HepG2 (cell line): ENCODE data around the gene RNASE8. TPM values are rescaled to one million over a fixed set of nuclear protein-coding genes. Genes with fewer than 3 reads are reported as not detected.
A peak's percentile ranks its signal among the peaks of the same experiment; 100 is the strongest.

Experiments
- ATAC-seq: fragments of 200-7000 bp; cut with Tn5 transposase; 3 replicates; pipeline ENCODE4 v1.9.1; 2020; ENCODE audit warnings: mild to moderate bottlenecking, moderate library complexity
- BruUV-seq: library from RNA; stranded (reverse); fragments of 400-500 nt; replicated peaks from 2 replicates; lab custom pipeline; 2021; lab: Mats Ljungman, UMichigan
- CTCF ChIA-PET: fragments of 300-600 bp; formaldehyde crosslinking; extraction: SDS; loops from one replicate; lab custom pipeline; 2021; ENCODE audit warnings: low total read pairs, inconsistent platforms, low intra/inter-chr PET ratio; lab: Yijun Ruan, JAX
- POLR2A ChIA-PET: fragments of 350-600 bp; sonication (Branson Sonifier 250); formaldehyde crosslinking; loops from one replicate; lab custom pipeline; 2020; ENCODE audit warnings: antibody characterized with exemption, inconsistent platforms; lab: Yijun Ruan, JAX
- DNase-seq: peaks from one replicate; pipeline ENCODE4 v3.0.0-alpha.2; 2015; ENCODE audit warnings: low spot score
- FAIRE-seq: peaks from 3 replicates; lab custom pipeline; 2011; peaks lifted over from hg19 to GRCh38; lab: Jason Lieb, UNC
- H2AFZ ChIP-seq: one replicate; pipeline ENCODE4 v1.6.1; 2011; ENCODE audit warnings: low read length, inconsistent platforms
- H3K27ac ChIP-seq: fragments of 300-600 bp; 3 replicates; pipeline ENCODE4 v1.8.0; 2011; ENCODE audit warnings: mixed run types, mild to moderate bottlenecking, mixed read lengths, low read length, inconsistent platforms; ENCODE audit not compliant: insufficient read depth; ENCODE audit errors: extremely low read length
- H3K27me3 ChIP-seq, 2 experiments: fragments of 200-600 bp in 1 of 2; 2 replicates in 1 of 2; 3 replicates in 1 of 2; pipeline versions ENCODE4 v1.6.0 to v1.8.0; 2011; ENCODE audit warnings: low read length in 2 of 2, mild to moderate bottlenecking in 2 of 2, moderate library complexity in 2 of 2, inconsistent platforms in 1 of 2; ENCODE audit not compliant: insufficient read depth in 2 of 2, control insufficient read depth in 1 of 2
- H3K36me3 ChIP-seq, 2 experiments: fragments of 200-600 bp in 1 of 2; replicated peaks in 1 of 2; 2 replicates in 1 of 2; 3 replicates in 1 of 2; pipeline versions ENCODE4 v1.5.1 to v1.8.0; 2011; ENCODE audit warnings: low read length in 2 of 2, inconsistent platforms in 1 of 2; ENCODE audit not compliant: insufficient read depth in 2 of 2, control insufficient read depth in 1 of 2
- H3K4me1 ChIP-seq: 2 replicates; pipeline ENCODE4 v1.5.1; 2012; ENCODE audit warnings: low read length, inconsistent platforms; ENCODE audit not compliant: insufficient read depth
- H3K4me2 ChIP-seq: 2 replicates; pipeline ENCODE4 v1.6.0; 2011; ENCODE audit warnings: low read depth, low read length, inconsistent platforms
- H3K4me3 ChIP-seq, 3 experiments: fragments of 200-600 bp in 1 of 3; sonication (generic), shearing (Covaris generic) in 1 of 3; replicated peaks in 1 of 3; 2 replicates each; pipeline ENCODE4 v1.5.1; 2011 to 2016; ENCODE audit warnings: low read length in 3 of 3, inconsistent platforms in 2 of 3, low read depth in 2 of 3, mild to moderate bottlenecking in 2 of 3, control low read depth in 1 of 3, mixed read lengths in 1 of 3; ENCODE audit not compliant: insufficient read depth in 1 of 3
- H3K79me2 ChIP-seq: one replicate; pipeline ENCODE4 v1.6.1; 2011; ENCODE audit warnings: low read length, inconsistent platforms; ENCODE audit not compliant: insufficient read depth
- H3K9ac ChIP-seq: 2 replicates; pipeline ENCODE4 v1.6.0; 2011; ENCODE audit warnings: mild to moderate bottlenecking, low read depth, low read length, inconsistent platforms; ENCODE audit not compliant: insufficient read depth
- H3K9me3 ChIP-seq: 2 replicates; pipeline ENCODE4 v1.5.1; 2012; ENCODE audit warnings: mild to moderate bottlenecking, low read length
- H4K20me1 ChIP-seq: 2 replicates; pipeline ENCODE4 v1.6.0; 2011; ENCODE audit warnings: inconsistent platforms, mild to moderate bottlenecking, low read length, moderate library complexity; ENCODE audit not compliant: insufficient read depth
- GFI1 ChIP-seq: sonication (generic); formaldehyde crosslinking; IDR thresholded peaks from 2 replicates; pipeline ENCODE4 v1.5.0; 2020; ENCODE audit warnings: missing genetic modification reagents, mild to moderate bottlenecking, borderline replicate concordance
- IKZF5 ChIP-seq: IDR thresholded peaks from 2 replicates; pipeline ENCODE4 v1.6.1; 2018; ENCODE audit warnings: missing genetic modification reagents, mild to moderate bottlenecking, missing compliant biosample characterization
- MAZ ChIP-seq, 2 experiments: sonication (generic) in 1 of 2; formaldehyde crosslinking in 1 of 2; IDR thresholded peaks; 2 replicates each; pipeline versions ENCODE4 v1.5.0 to v1.6.1; 2012 to 2020; ENCODE audit warnings: low read depth in 2 of 2, mild to moderate bottlenecking in 2 of 2, borderline replicate concordance in 1 of 2, improper control_type of control experiment in 1 of 2, low read length in 1 of 2, missing genetic modification reagents in 1 of 2, moderate library complexity in 1 of 2
- MXD3 ChIP-seq: IDR thresholded peaks from 2 replicates; pipeline ENCODE4 v1.6.1; 2016; ENCODE audit warnings: mild to moderate bottlenecking, missing biosample characterization, missing genetic modification reagents
- NR3C1 ChIP-seq: sonication (generic); formaldehyde crosslinking; IDR thresholded peaks from 2 replicates; pipeline ENCODE4 v1.4.0; 2020; ENCODE audit warnings: missing genetic modification reagents
- PCBP1 ChIP-seq: fragments of 200-400 bp; formaldehyde crosslinking; IDR thresholded peaks from 2 replicates; pipeline ENCODE4 v1.6.1; 2017; ENCODE audit warnings: mild to moderate bottlenecking, low read depth, low read length, borderline replicate concordance
- PRDM15 ChIP-seq: sonication (generic); formaldehyde crosslinking; IDR thresholded peaks from 2 replicates; pipeline ENCODE4 v1.4.0; 2020; ENCODE audit warnings: missing genetic modification reagents
- REL ChIP-seq: sonication (generic); formaldehyde crosslinking; conservative IDR thresholded peaks from 2 replicates; pipeline ENCODE4 v1.8.0; 2022; ENCODE audit warnings: mild to moderate bottlenecking, missing genetic modification reagents, moderate library complexity
- THAP11 ChIP-seq: IDR thresholded peaks from 2 replicates; pipeline ENCODE4 v1.6.1; 2016; ENCODE audit warnings: missing biosample characterization, missing genetic modification reagents
- ZBTB25 ChIP-seq: IDR thresholded peaks from 2 replicates; pipeline ENCODE4 v1.6.1; 2018; ENCODE audit warnings: missing genetic modification reagents
- ZKSCAN5 ChIP-seq: sonication (generic); formaldehyde crosslinking; IDR thresholded peaks from 2 replicates; pipeline ENCODE4 v1.5.1; 2020; ENCODE audit warnings: mild to moderate bottlenecking, missing genetic modification reagents
- ZNF468 ChIP-seq: sonication (generic); formaldehyde crosslinking; IDR thresholded peaks from 2 replicates; pipeline ENCODE4 v1.8.0; 2022; ENCODE audit warnings: mild to moderate bottlenecking, moderate library complexity, missing genetic modification reagents
- ZNF740 ChIP-seq: sonication (generic); formaldehyde crosslinking; IDR thresholded peaks from 2 replicates; pipeline ENCODE4 v1.4.0; 2020; ENCODE audit warnings: missing genetic modification reagents
- ZNF772 ChIP-seq: sonication (generic); formaldehyde crosslinking; IDR thresholded peaks from 2 replicates; pipeline ENCODE4 v1.5.0; 2020; ENCODE audit warnings: mild to moderate bottlenecking, missing genetic modification reagents
- WGBS: methylation state at CpG from one replicate; pipeline ENCODE4 v1.1.6; 2017; ENCODE audit warnings: low lambda C conversion rate; 5-methylcytosine and 5-hydroxymethylcytosine counted together
- in situ Hi-C: cut with HindIII; loops from 2 replicates; pipeline ENCODE4 v1.10.0; 2017; ENCODE audit warnings: low pct_unique_long_range_greater_than_20kb; ENCODE audit not compliant: extremely low pct_ligation_motif_present
- intact Hi-C: fragments of 100-400 bp; cut with micrococcal nuclease; formaldehyde crosslinking; loops from one replicate; pipeline ENCODE4 v1.10.0; 2022; ENCODE audit not compliant: unreplicated experiment
- polyA plus RNA-seq, 8 experiments: library from polyadenylated mRNA; depleted of rRNA in 3 of 8; stranded (reverse) in 7 of 8; unstranded in 1 of 8; fragments of >200 nt; fragmentation: Illumina TruSeq in 4 of 8; extraction: Trizol in 4 of 8; gene quantifications; 2 replicates each; pipeline versions ENCODE4 v1.2.1 to v1.2.3, GENCODE V29; 2011 to 2016; ENCODE audit warnings: low read depth in 4 of 8, missing spikeins in 1 of 8, mixed read lengths in 1 of 8; ENCODE audit not compliant: insufficient read depth in 1 of 8
- total RNA-seq, 5 experiments: library from RNA; depleted of rRNA; stranded (reverse); fragments of >200 nt; fragmentation: Illumina TruSeq; extraction: Trizol; gene quantifications; 2 replicates each; pipeline ENCODE4 v1.2.3, GENCODE V29; 2016; ENCODE audit warnings: low read depth in 1 of 5

The RNASE8 gene
- total and polyA plus RNA-seq, 2 of the 13 experiments (the other 11 are each of a cell fraction or from before 2014, with no cell fraction given), result not detected

- 3% methylated on average over 19 of the region's 19 CpGs for WGBS
- Histone ChIP-seq H3K9ac (peak overlapping the region; percentile 77), H2AFZ (no peak overlapping the region)
- TF ChIP-seq ZKSCAN5 (0 out of 2 replicates have a peak, but pooled peaks have one; percentile 21), NR3C1 (CRISPR knock-in tag) (no peak), ZNF468 (no peak), ZNF772 (CRISPR knock-in tag) (0 out of 2 replicates have a peak, but pooled peaks have one; percentile 43), MAZ (IDR thresholded peaks at IDR 0.05; ENCODE audit: borderline replicate concordance, low read depth, low read length) (no peak), MAZ (CRISPR knock-in tag; IDR thresholded peaks at IDR 0.05; ENCODE audit: low read depth) (peak; percentile 53; the same call in 1 of the 2 replicates), MXD3 (CRISPR knock-in tag) (no peak), THAP11 (CRISPR knock-in tag) (0 out of 2 replicates have a peak, but pooled peaks have one; percentile 11), ZBTB25 (CRISPR knock-in tag) (0 out of 2 replicates have a peak, but pooled peaks have one; percentile 20), ZNF740 (CRISPR knock-in tag) (peak; percentile 84), REL (no peak), PCBP1 (peak; percentile 90; the same call in 1 of the 2 replicates), PRDM15 (CRISPR knock-in tag) (no peak), IKZF5 (CRISPR knock-in tag) (no peak), GFI1 (0 out of 2 replicates have a peak, but pooled peaks have one; percentile 29)
Measured at GRCh38 chr14:21097636-21098075, 40.0 kb downstream of the RNASE8 start.

More at GRCh38 chr14:21097636-21098075, 40.0 kb downstream of the RNASE8 start:
- ChIA-PET CTCF (interaction anchor here (6.3 to 12.2 kb wide), 2 partner anchors 8 to 29 kb away, joined by 135 to 320 read pairs; partner anchors contain the start of gene ARHGEF40), POLR2A (interaction anchor here (1.0 to 7.8 kb wide), 19 partner anchors 6 to 484 kb away, joined by 3 to 91 read pairs (median 6); partner anchors contain the start of genes ARHGEF40, CHD8 and NDRG2)
- H3K79me2 ChIP-seq, result peaks cover 34% of the 10 kb centered on the region
- H3K4me2 ChIP-seq, result peak overlapping the region; percentile 94
- in situ Hi-C loops, result no loop called here
- H3K27ac ChIP-seq, result peak overlapping the region; percentile 70
- no peaks in the 10 kb centered on the region for H3K9me3 ChIP-seq
- no peaks in the 10 kb centered on the region; a peak in 1 of 5 replicates for H3K27me3 ChIP-seq
- no TSS peak for BruUV-seq
- peaks cover 8% of the 10 kb centered on the region; the same call in 1 of the 2 replicates for H4K20me1 ChIP-seq
- DNase-seq (no peak), ATAC-seq (peak; percentile 30), FAIRE-seq (no peak)
- intact Hi-C loops, result no loop called here
- H3K4me1 ChIP-seq, result peaks cover 76% of the 10 kb centered on the region
- peak overlapping the region; percentile 67 to 71 (median 68) for H3K4me3 ChIP-seq
- H3K36me3 ChIP-seq, result peaks cover 3 to 12% of the 10 kb centered on the region in 2 experiments
